GM12874 (cell line): Measurements from ENCODE around the gene HELZ.

ENCODE experiments used
- CTCF ChIP-seq: IDR thresholded peaks from 2 replicates; pipeline ENCODE4 v1.5.1; 2011; ENCODE audit warnings: low read depth, mild to moderate bottlenecking, control low read depth, low read length, moderate library complexity; ENCODE audit not compliant: insufficient read depth

HELZ gene

GRCh38 chr17:67260170-67260987 is 15.4 kb upstream of the HELZ start:
- no peak for TF ChIP-seq CTCF

- no peak for TF ChIP-seq CTCF
Observed at GRCh38 chr17:67258821-67259468, 13.9 kb upstream of the HELZ start.

- no peak for TF ChIP-seq CTCF
Observed at GRCh38 chr17:67256075-67256732, 11.2 kb upstream of the HELZ start.

- TF ChIP-seq CTCF, result no peak
Observed at GRCh38 chr17:67253384-67253783, 8.4 kb upstream of the HELZ start.

- TF ChIP-seq CTCF, result no peak
Observed at GRCh38 chr17:67248291-67248690, 3.3 kb upstream of the HELZ start.

- TF ChIP-seq CTCF, result no peak
Observed at GRCh38 chr17:67247416-67247900, 2.5 kb upstream of the HELZ start.
